ENCODE data around the gene HKDC1. TPM values are rescaled to one million over a fixed set of nuclear protein-coding genes. Genes with fewer than 3 reads are reported as not detected.

Gene HKDC1
- total RNA-seq, 1 experiment from 2014 or later = 0.52 TPM

DNA sequence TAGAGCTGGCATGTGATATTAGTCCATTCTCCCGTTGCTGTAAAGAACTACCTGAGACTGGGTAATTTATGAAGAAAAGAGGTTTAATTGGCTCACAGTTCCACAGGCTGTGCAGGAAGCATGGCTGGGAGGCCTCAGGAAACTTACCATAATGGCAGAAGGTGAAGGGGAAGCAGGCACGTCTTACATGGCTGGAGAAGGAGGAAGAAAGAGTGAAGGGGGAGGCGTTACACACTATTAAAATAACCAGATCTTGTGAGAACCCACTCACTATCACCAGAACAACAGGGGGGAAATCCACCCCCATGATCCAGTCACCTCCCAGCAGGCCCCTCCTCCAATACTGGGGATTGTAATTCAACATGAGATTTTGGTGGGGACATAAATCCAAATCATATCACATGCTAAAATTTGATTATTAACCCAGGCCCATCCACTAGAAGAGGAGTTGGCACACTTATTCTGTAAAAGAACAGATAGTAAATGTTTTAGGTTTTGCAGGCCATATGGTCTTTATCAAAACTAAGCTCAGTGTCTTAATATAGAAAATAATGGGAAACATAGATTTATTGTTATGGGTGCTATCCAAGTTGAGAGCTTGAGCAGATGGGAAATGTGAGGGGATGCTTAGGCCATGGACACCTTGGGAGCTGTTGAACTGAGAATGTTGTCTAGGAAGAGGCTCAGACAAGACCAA lies 39.6 kb downstream of the HKDC1 start:
- Histone ChIP-seq H3K4me3 (ENCODE audit: low read depth, low read length, poor library complexity, severe bottlenecking) (no peak overlapping the region), H3K9me3 (ENCODE audit: low read depth, low read length, poor library complexity, severe bottlenecking) (no peaks in the 10 kb centered on the region), H3K27me3 (replicated peaks; ENCODE audit: insufficient read depth, low read depth, low read length, poor library complexity) (no peaks in the 10 kb centered on the region), H3K4me1 (ENCODE audit: insufficient read depth, low read length, poor library complexity, severe bottlenecking) (no peaks in the 10 kb centered on the region), H3K27ac (ENCODE audit: low read depth, low read length, poor library complexity, severe bottlenecking) (no peak overlapping the region), H3K36me3 (ENCODE audit: insufficient read depth, low read length, poor library complexity, severe bottlenecking) (no peaks in the 10 kb centered on the region)
- DNase-seq (ENCODE audit: low spot score) = no peak
- ChIA-PET CTCF (no interaction called here), POLR2A (ENCODE audit: low non-redundant PET) (no interaction called here)
- intact Hi-C loops (cut with micrococcal nuclease; ENCODE audit: unreplicated experiment) = no loop called here
- TF ChIP-seq EZH2 (IDR thresholded peaks at IDR 0.05; ENCODE audit: borderline replicate concordance, low read depth, low read length, poor library complexity, severe bottlenecking) (no peak), CTCF (conservative IDR thresholded peaks at IDR 0.05; ENCODE audit: low read depth, low read length) (no peak)
- no TSS peak for BruUV-seq (replicated peaks)

DNA sequence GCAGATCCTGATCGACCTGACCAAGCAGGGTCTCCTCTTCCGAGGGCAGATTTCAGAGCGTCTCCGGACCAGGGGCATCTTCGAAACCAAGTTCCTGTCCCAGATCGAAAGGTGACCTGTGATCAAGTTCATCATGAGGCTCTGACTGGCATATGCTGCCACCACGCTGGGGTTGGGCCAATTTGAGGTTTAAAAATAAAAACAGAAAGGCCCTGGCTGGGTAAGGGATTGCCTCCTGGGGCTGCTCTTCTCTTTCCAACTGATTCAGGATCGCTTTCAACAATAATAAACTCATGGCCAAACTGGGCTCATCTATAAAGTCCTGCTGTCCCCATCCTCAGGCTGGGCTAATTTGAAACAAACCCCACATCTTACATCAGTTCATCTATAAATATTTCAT lies 41.1 kb downstream of the HKDC1 start:
- Histone ChIP-seq H3K4me1 (ENCODE audit: insufficient read depth, low read length, poor library complexity, severe bottlenecking) (no peaks in the 10 kb centered on the region), H3K9me3 (ENCODE audit: low read depth, low read length, poor library complexity, severe bottlenecking) (no peaks in the 10 kb centered on the region), H3K27me3 (replicated peaks; ENCODE audit: insufficient read depth, low read depth, low read length, poor library complexity) (no peaks in the 10 kb centered on the region), H3K27ac (ENCODE audit: low read depth, low read length, poor library complexity, severe bottlenecking) (no peak overlapping the region), H3K36me3 (ENCODE audit: insufficient read depth, low read length, poor library complexity, severe bottlenecking) (no peaks in the 10 kb centered on the region), H3K4me3 (ENCODE audit: low read depth, low read length, poor library complexity, severe bottlenecking) (no peak overlapping the region)
- CTCF ChIA-PET = no interaction called here
- TF ChIP-seq EZH2 (IDR thresholded peaks at IDR 0.05; ENCODE audit: borderline replicate concordance, low read depth, low read length, poor library complexity, severe bottlenecking) = no peak
- no peak for TF ChIP-seq CTCF (conservative IDR thresholded peaks at IDR 0.05; ENCODE audit: low read depth, low read length)
- POLR2A ChIA-PET (ENCODE audit: low non-redundant PET) = no interaction called here
- DNase-seq (ENCODE audit: low spot score) = no peak
- BruUV-seq (replicated peaks) = no TSS peak
- intact Hi-C loops (cut with micrococcal nuclease; ENCODE audit: unreplicated experiment) = no loop called here

DNA sequence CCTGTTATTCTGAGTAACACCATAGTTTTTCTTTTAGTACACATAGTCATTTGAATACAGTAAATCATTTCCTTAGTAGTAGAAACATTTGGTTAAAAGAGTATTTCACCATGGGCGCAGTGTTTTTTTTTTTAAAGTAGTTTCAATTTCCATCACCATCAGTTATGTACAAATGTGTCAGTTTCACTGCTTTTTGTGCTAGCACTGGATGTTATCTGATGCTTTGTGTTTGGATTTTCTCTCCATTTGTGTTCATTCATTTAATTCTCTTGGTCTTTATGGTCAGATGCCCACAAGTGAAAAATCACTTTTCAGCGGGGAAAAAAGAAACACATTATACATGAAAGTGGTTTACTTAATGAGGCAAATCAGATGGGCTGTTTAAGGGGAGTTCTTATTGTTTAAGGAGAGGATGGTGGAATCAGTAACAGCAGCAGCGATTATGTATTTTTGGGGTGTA lies 42.2 kb downstream of the HKDC1 start:
- TF ChIP-seq CTCF (conservative IDR thresholded peaks at IDR 0.05; ENCODE audit: low read depth, low read length) (no peak), EZH2 (IDR thresholded peaks at IDR 0.05; ENCODE audit: borderline replicate concordance, low read depth, low read length, poor library complexity, severe bottlenecking) (no peak)
- Histone ChIP-seq H3K4me3 (ENCODE audit: low read depth, low read length, poor library complexity, severe bottlenecking) (no peak overlapping the region), H3K27me3 (replicated peaks; ENCODE audit: insufficient read depth, low read depth, low read length, poor library complexity) (no peaks in the 10 kb centered on the region), H3K36me3 (ENCODE audit: insufficient read depth, low read length, poor library complexity, severe bottlenecking) (no peaks in the 10 kb centered on the region), H3K27ac (ENCODE audit: low read depth, low read length, poor library complexity, severe bottlenecking) (no peak overlapping the region), H3K4me1 (ENCODE audit: insufficient read depth, low read length, poor library complexity, severe bottlenecking) (no peaks in the 10 kb centered on the region), H3K9me3 (ENCODE audit: low read depth, low read length, poor library complexity, severe bottlenecking) (no peaks in the 10 kb centered on the region)
- BruUV-seq (replicated peaks) = no TSS peak
- ChIA-PET POLR2A (ENCODE audit: low non-redundant PET) (no interaction called here), CTCF (no interaction called here)
- intact Hi-C loops (cut with micrococcal nuclease; ENCODE audit: unreplicated experiment) = no loop called here
- no peak for DNase-seq (ENCODE audit: low spot score)
